ENCODE results near the gene DKC1.

Gene DKC1

DNA sequence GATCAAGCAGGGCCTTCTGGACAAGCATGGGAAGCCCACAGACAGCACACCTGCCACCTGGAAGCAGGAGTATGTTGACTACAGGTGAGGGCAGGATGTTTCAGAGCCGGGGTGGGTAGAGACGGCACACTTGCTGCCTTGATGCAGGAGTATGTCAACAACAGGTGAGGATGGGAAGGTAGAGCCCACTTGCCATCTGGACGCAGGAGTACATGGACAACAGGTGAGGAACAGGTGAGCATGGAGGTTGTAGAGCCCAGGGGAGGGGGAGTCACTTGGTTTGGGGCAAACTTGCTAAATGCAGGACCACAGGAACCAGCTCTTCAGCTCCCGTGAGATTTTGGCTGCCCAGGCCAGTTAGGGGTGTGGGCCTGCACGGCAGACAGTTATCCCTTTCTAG, 12.0 kb downstream of the DKC1 start:
- no peaks in the 10 kb centered on the region for H3K9me3 ChIP-seq (ENCODE audit: low read length)
- H3K9ac ChIP-seq (ENCODE audit: low read length): no peak overlapping the region
- no peaks in the 10 kb centered on the region for H3K4me1 ChIP-seq (ENCODE audit: insufficient read depth, low read length)
- H3K27ac ChIP-seq (ENCODE audit: low read depth, low read length): no peak overlapping the region
- H3K27me3 ChIP-seq (ENCODE audit: control insufficient read depth in 1 of 2, insufficient read depth in 2 of 2, low read length in 2 of 2): no peaks in the 10 kb centered on the region
- peaks cover 34% of the 10 kb centered on the region for H3K36me3 ChIP-seq (ENCODE audit: insufficient read depth, low read length)
- no peak overlapping the region for H3K4me3 ChIP-seq (ENCODE audit: low read depth in 1 of 2, low read length in 2 of 2)

DNA sequence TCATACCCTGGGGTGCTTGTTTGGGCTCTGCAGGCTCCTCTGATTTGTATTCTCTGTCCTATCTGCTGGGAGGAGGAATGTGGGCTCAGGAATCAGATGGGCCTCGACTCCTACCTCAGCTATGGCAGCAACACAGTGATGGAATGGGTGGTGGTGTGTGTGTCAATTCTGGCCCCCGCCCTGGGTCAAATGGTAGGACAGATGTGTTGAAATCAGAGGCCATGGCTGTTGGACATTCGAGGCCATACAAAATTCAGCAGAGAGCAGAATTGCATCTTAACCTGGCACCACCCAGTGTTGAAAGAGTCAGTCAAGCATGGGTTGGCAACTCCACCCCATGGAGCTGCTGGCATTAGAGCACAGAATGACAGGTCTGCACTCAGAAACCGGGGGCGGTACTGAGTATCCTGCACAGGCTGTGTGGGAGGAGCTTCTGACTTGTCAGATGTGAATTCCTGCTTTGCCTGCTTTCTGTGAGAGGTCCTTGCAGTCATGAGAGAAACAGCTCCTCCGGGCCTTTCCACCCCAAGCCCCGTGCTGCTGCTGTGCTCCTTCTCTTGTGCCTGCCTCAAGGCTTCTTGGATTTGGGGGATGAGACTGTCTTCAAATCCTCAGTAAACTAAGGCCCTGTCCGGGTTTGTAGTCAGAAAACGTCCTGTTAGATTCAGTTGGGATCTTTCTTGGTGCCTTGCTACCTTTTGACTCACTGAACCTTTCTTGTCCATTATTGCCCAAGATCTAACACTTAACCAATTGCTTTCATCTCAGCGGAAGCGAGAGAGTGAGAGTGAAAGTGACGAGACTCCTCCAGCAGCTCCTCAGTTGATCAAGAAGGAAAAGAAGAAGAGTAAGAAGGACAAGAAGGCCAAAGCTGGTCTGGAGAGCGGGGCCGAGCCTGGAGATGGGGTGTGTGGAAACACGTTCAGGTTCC, 13.0 kb downstream of the DKC1 start:
- H3K9me3 ChIP-seq (ENCODE audit: low read length): no peaks in the 10 kb centered on the region
- H3K27ac ChIP-seq (ENCODE audit: low read depth, low read length): no peak overlapping the region
- H3K4me3 ChIP-seq (ENCODE audit: low read depth in 1 of 2, low read length in 2 of 2): no peak overlapping the region
- H3K4me1 ChIP-seq (ENCODE audit: insufficient read depth, low read length): no peaks in the 10 kb centered on the region
- no peak overlapping the region for H3K9ac ChIP-seq (ENCODE audit: low read length)
- H3K27me3 ChIP-seq (ENCODE audit: control insufficient read depth in 1 of 2, insufficient read depth in 2 of 2, low read length in 2 of 2): no peaks in the 10 kb centered on the region
- peaks cover 34% of the 10 kb centered on the region for H3K36me3 ChIP-seq (ENCODE audit: insufficient read depth, low read length)

DNA sequence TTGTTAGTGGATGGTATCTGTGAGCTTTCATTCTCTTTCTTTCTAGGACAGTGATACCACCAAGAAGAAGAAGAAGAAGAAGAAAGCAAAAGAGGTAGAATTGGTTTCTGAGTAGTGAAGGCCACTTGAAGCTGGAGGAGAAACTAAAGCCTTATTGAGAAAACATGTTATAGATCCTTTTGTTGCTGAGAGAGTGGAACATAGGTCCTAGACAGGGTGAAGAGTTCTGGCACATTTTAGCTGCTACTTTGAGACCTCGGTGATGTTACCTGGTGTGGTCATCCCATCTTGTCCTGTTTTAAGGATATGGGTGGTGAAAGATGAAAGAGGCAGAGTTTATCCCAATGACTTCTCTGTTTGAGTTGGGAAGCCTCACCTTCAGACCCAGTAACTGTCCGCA, 14.1 kb downstream of the DKC1 start:
- Histone ChIP-seq H3K9ac (ENCODE audit: low read length) (no peak overlapping the region), H3K9me3 (ENCODE audit: low read length) (no peaks in the 10 kb centered on the region), H3K36me3 (ENCODE audit: insufficient read depth, low read length) (peaks cover 31% of the 10 kb centered on the region), H3K27ac (ENCODE audit: low read depth, low read length) (no peak overlapping the region), H3K4me3 (ENCODE audit: low read depth in 1 of 2, low read length in 2 of 2) (no peak overlapping the region), H3K4me1 (ENCODE audit: insufficient read depth, low read length) (no peaks in the 10 kb centered on the region), H3K27me3 (ENCODE audit: control insufficient read depth in 1 of 2, insufficient read depth in 2 of 2, low read length in 2 of 2) (no peaks in the 10 kb centered on the region)

DNA sequence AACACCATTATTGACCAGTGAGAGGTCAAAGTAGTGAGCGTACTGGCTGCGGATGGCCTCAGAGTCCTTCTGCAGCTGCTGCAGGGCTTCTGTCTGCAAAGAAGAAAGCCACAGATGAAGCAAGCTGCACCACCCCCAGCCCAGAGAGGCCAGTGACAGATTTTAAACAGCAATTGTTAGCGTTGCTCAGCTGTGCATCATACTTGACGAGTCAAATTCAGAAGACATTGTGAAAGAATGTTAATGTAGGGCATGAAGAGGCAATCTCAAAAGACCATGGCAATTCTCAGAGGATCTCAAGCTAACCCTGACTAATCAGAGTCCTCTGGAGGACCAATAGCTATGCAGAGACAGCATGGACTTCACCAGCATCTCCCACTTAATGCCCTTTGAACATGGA, 16.6 kb downstream of the DKC1 start:
- no peak overlapping the region for H3K4me3 ChIP-seq (ENCODE audit: low read depth in 1 of 2, low read length in 2 of 2)
- H3K4me1 ChIP-seq (ENCODE audit: insufficient read depth, low read length): no peaks in the 10 kb centered on the region
- H3K27me3 ChIP-seq (ENCODE audit: control insufficient read depth in 1 of 2, insufficient read depth in 2 of 2, low read length in 2 of 2): no peaks in the 10 kb centered on the region
- H3K9me3 ChIP-seq (ENCODE audit: low read length): no peaks in the 10 kb centered on the region
- H3K9ac ChIP-seq (ENCODE audit: low read length): no peak overlapping the region
- H3K36me3 ChIP-seq (ENCODE audit: insufficient read depth, low read length): peaks cover 21% of the 10 kb centered on the region
- H3K27ac ChIP-seq (ENCODE audit: low read depth, low read length): no peak overlapping the region

DNA sequence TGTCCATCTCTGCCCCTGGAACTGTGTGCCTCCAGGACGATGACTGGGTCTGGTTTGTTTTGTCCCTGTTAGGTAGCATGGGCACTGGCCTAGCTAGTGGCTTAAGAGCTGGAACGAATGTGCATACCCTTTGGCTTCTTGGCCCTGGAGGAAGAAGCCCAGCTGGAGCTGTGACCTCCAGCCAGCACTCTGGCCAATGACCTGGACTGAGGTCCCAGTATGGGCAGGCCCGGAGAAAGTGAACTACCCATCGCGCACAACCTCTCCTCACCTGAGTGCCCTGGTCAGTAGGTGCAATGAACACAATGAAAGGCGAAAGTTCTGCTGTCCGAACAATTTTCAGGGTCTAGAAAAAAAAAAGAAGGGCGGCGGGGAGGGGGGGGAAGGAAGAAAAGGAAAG, 18.3 kb downstream of the DKC1 start:
- Histone ChIP-seq H3K4me3 (ENCODE audit: low read depth in 1 of 2, low read length in 2 of 2) (no peak overlapping the region), H3K27ac (ENCODE audit: low read depth, low read length) (no peak overlapping the region), H3K9me3 (ENCODE audit: low read length) (no peaks in the 10 kb centered on the region), H3K9ac (ENCODE audit: low read length) (no peak overlapping the region), H3K4me1 (ENCODE audit: insufficient read depth, low read length) (no peaks in the 10 kb centered on the region), H3K36me3 (ENCODE audit: insufficient read depth, low read length) (peaks cover 3% of the 10 kb centered on the region), H3K27me3 (ENCODE audit: control insufficient read depth in 1 of 2, insufficient read depth in 2 of 2, low read length in 2 of 2) (no peaks in the 10 kb centered on the region)

DNA sequence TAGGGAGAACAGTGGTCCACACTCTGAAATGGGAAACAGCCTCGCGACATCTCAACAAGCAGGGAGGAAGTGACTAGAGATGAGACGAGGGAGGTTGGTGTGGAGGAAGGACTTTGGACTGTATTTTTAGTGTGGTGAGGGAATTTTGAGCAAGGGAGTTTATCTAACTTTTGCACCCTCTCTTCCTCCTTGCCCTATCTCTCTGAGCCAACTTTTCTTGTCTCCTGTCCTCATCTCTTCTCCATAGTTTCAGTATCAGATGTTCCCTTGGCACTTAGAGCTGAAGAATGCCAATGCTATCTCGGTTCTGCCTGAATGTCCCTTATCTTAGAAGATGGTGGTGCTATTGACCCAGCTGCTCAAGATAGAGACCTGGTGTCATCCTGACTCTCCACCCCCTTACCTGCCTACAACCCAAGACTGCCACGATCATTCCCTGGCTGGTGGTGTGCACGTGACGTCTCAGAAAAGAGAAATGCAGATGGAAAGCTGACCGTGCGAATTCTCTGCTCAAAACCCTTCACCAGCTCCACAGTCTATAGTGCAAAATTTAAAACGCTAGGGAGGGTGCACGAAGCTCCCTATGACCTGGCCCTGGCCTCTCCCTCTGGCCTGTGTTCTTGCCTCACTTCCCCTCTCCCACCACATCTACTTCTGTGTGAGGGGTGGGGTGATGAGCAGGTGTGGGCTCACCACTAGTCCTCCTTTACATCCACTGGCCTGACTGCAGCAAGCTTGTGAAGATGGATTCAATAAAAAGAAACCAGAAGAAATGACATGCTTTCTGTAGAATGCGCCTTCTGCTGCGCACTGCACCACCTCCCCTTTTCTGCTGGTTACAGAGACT, 21.7 kb downstream of the DKC1 start:
- H3K27me3 ChIP-seq (ENCODE audit: control insufficient read depth in 1 of 2, insufficient read depth in 2 of 2, low read length in 2 of 2): no peaks in the 10 kb centered on the region
- no peaks in the 10 kb centered on the region for H3K9me3 ChIP-seq (ENCODE audit: low read length)

DNA sequence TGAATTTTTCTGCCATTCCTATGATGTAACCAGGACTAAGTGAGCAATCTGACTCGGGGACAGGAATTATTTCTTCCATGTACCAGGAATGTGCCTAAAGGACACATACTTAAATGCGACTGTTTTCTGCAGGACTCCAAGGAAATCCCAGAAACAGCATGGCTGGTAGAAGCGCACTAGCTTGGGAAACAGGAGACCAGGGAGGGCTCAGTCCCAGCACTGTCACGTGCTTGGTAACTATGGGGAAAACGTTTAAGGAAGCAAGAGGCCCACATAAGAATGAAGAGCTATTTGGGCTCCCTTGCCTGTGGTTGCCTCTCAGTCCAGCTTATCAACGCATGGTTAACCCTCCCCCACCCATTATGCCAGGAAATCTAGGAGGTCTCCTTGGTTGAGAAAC, 23.1 kb downstream of the DKC1 start:
- no peak overlapping the region for H3K27ac ChIP-seq (ENCODE audit: low read depth, low read length)
- H3K4me3 ChIP-seq (ENCODE audit: low read depth in 1 of 2, low read length in 2 of 2): no peak overlapping the region
- H3K4me1 ChIP-seq (ENCODE audit: insufficient read depth, low read length): no peaks in the 10 kb centered on the region
- H3K9me3 ChIP-seq (ENCODE audit: low read length): no peaks in the 10 kb centered on the region
- no peaks in the 10 kb centered on the region for H3K27me3 ChIP-seq (ENCODE audit: control insufficient read depth in 1 of 2, insufficient read depth in 2 of 2, low read length in 2 of 2)
- H3K9ac ChIP-seq (ENCODE audit: low read length): no peak overlapping the region
- no peaks in the 10 kb centered on the region for H3K36me3 ChIP-seq (ENCODE audit: insufficient read depth, low read length)

More for the DNA sequence above, 21.7 kb downstream of the DKC1 start:
- no peak overlapping the region for H3K4me3 ChIP-seq (ENCODE audit: low read depth in 1 of 2, low read length in 2 of 2)
- H3K27ac ChIP-seq (ENCODE audit: low read depth, low read length): no peak overlapping the region
- no peaks in the 10 kb centered on the region for H3K4me1 ChIP-seq (ENCODE audit: insufficient read depth, low read length)
- H3K36me3 ChIP-seq (ENCODE audit: insufficient read depth, low read length): no peaks in the 10 kb centered on the region
- H3K9ac ChIP-seq (ENCODE audit: low read length): no peak overlapping the region

DNA sequence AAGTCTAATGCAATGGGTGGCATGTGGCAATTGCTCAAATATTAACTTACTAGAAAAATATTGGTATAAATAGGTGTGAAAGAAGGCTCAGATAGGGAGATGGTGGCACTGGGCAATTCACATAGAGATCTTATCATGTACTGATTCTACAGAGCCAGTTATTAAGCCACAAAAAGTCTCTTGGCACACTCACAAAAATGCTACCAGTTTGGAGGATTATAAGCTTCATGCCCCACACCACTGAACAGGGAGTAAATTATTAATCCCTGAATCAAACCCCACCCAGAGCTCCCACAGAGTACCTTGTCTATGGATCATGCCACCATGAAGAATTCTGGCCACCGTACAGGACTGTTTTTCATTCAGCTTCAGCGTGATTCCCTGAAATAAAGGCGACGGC, 28.8 kb downstream of the DKC1 start:
- H3K9ac ChIP-seq (ENCODE audit: low read length): no peak overlapping the region
- no peaks in the 10 kb centered on the region for H3K9me3 ChIP-seq (ENCODE audit: low read length)
- no peaks in the 10 kb centered on the region for H3K36me3 ChIP-seq (ENCODE audit: insufficient read depth, low read length)
- H3K27ac ChIP-seq (ENCODE audit: low read depth, low read length): no peak overlapping the region
- H3K4me3 ChIP-seq (ENCODE audit: low read depth in 1 of 2, low read length in 2 of 2): no peak overlapping the region
- H3K4me1 ChIP-seq (ENCODE audit: insufficient read depth, low read length): no peaks in the 10 kb centered on the region
- H3K27me3 ChIP-seq (ENCODE audit: control insufficient read depth in 1 of 2, insufficient read depth in 2 of 2, low read length in 2 of 2): no peaks in the 10 kb centered on the region

DNA sequence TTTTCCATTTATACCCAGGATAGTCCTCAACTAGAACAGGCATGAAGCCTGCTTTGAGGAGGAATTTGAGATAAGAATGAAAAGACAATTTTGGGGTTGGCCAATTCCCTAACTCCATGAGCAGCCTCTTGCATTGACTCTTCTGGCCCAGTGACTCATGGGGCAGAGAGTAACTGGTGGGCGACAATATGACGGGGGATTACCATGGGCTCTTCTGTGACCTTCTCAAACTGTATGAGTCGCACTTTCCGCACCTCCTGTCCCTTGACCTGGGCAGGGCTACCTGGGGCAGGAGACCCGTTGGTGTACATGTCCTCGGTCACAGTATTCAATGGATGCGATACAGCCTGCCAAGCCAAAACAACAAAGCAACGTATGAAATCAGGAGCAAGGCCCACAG, 29.3 kb downstream of the DKC1 start:
- H3K4me3 ChIP-seq (ENCODE audit: low read depth in 1 of 2, low read length in 2 of 2): no peak overlapping the region
- no peaks in the 10 kb centered on the region for H3K9me3 ChIP-seq (ENCODE audit: low read length)
- H3K9ac ChIP-seq (ENCODE audit: low read length): no peak overlapping the region
- H3K27ac ChIP-seq (ENCODE audit: low read depth, low read length): no peak overlapping the region
- H3K4me1 ChIP-seq (ENCODE audit: insufficient read depth, low read length): no peaks in the 10 kb centered on the region
- H3K27me3 ChIP-seq (ENCODE audit: control insufficient read depth in 1 of 2, insufficient read depth in 2 of 2, low read length in 2 of 2): no peaks in the 10 kb centered on the region
- H3K36me3 ChIP-seq (ENCODE audit: insufficient read depth, low read length): no peaks in the 10 kb centered on the region

DNA sequence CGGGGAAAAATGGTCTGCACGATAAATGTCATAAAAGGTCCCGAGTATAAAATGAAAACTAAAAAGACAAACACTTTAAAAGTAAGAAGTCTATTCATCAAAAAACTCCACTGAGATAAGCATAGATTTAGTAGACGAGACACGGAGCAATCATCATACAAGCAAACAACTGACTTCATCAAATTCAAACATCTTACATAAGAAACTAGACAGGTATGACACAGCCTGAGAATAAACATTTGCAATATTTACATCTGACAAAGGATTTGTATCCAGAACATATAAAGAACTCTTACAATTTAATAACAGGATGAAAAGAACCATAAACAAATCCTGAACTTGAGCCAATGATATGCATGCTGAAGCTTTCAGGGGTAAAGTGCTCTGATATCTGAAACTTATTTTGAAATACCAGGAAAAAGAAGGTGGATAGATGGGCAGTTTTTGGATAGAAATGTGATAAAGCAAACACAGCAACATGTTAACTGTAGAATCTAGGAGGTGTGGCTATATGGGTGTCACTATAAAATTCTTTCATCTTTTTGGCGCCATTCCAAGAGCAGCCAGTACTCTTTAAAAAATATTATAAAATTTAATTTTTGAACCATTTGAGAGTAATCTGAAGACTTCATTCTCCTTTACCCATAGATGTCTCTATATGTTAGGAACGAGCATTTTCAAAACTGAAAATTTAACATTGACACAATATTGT, 30.6 kb downstream of the DKC1 start:
- Histone ChIP-seq H3K36me3 (ENCODE audit: insufficient read depth, low read length) (no peaks in the 10 kb centered on the region), H3K27me3 (ENCODE audit: control insufficient read depth in 1 of 2, insufficient read depth in 2 of 2, low read length in 2 of 2) (no peaks in the 10 kb centered on the region), H3K27ac (ENCODE audit: low read depth, low read length) (no peak overlapping the region), H3K9ac (ENCODE audit: low read length) (no peak overlapping the region), H3K4me3 (ENCODE audit: low read depth in 1 of 2, low read length in 2 of 2) (no peak overlapping the region), H3K9me3 (ENCODE audit: low read length) (no peaks in the 10 kb centered on the region), H3K4me1 (ENCODE audit: insufficient read depth, low read length) (no peaks in the 10 kb centered on the region)

DNA sequence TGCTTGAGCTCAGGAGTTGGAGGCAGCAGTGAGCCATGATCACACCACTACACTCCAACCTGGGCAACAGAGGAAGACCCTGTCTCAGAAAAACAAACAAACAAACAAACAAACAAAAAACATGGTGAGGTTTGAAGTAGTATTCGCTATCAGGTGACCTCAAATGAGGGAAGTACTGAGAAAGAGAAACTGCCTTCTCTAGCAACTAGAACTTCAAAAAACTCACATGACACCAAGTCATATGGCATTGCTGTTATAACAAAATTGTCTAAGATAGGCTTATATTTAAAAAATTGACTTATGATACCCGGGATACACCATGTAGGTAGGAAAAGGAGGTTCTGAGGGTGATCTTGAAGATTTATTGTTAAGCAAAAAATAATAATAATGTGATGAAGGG, 32.4 kb downstream of the DKC1 start:
- no peak overlapping the region for H3K9ac ChIP-seq (ENCODE audit: low read length)
- no peaks in the 10 kb centered on the region for H3K36me3 ChIP-seq (ENCODE audit: insufficient read depth, low read length)
- no peaks in the 10 kb centered on the region for H3K9me3 ChIP-seq (ENCODE audit: low read length)
- peaks cover 10% of the 10 kb centered on the region for H3K4me1 ChIP-seq (ENCODE audit: insufficient read depth, low read length)
- no peak overlapping the region for H3K4me3 ChIP-seq (ENCODE audit: low read depth in 1 of 2, low read length in 2 of 2)
- no peak overlapping the region for H3K27ac ChIP-seq (ENCODE audit: low read depth, low read length)
- H3K27me3 ChIP-seq (ENCODE audit: control insufficient read depth in 1 of 2, insufficient read depth in 2 of 2, low read length in 2 of 2): no peaks in the 10 kb centered on the region
